H54 (cell line): ENCODE data around the gene NSFL1C.
A peak's percentile ranks its signal among the peaks of the same experiment; 100 is the strongest.

Experiments used
- DNase-seq: peaks from one replicate; pipeline ENCODE4 v3.0.0; 2011; ENCODE audit warnings: low spot score, mixed read lengths; ENCODE audit not compliant: insufficient read length
- FAIRE-seq: peaks from 3 replicates; lab custom pipeline; 2011; peaks lifted over from hg19 to GRCh38; lab: Jason Lieb, UNC
- POLR2A ChIP-seq: IDR thresholded peaks from 2 replicates; pipeline ENCODE4 v1.6.1; 2011; ENCODE audit warnings: low read depth, mild to moderate bottlenecking, low read length

The NSFL1C gene

DNA sequence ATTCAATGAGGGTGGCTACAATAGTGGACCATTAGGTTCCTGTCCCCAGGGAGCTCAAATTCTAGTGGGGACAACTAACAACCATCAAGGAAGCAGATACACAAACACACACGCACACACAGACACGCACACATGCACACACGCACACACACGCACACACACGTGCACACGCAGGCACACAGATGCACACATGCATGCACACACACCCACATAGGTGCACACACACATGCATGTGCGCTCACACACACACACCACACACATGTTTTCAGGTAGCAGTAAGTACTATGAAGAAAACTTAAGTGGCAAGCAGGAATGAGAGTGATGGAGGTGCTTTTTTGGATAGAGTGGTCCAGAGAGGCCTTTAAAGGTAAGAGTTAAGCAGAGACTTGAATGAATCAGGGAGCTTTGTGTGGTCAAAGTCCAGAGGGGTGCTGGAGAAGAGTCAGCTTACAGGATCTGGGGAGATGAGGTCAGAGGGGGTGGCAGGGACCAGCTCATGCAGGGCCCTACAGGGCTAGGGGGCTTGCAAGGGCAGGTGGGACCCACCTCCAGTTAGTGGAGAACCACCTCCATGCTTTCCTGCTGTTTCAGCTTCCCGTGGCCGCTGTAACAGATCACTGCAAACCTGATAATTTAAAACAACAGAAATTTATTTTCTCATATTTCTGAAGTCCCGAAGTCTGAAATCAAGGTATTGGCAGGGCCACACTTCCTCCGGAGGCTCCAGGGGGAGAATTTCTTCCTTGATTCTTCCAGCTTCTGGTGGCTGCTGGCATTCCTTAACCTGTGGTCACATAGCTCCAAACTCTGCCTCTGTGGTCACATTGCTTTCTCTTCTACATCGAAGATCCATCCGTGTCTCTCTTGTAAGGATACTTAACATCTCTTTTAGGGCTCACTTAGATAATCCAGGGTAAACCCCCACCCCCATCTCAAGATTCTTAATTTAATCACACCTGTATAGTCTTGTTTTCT is 6.9 kb upstream of the NSFL1C start:
- TF ChIP-seq POLR2A = no peak
- no peak for FAIRE-seq
- DNase-seq = no peak

DNA sequence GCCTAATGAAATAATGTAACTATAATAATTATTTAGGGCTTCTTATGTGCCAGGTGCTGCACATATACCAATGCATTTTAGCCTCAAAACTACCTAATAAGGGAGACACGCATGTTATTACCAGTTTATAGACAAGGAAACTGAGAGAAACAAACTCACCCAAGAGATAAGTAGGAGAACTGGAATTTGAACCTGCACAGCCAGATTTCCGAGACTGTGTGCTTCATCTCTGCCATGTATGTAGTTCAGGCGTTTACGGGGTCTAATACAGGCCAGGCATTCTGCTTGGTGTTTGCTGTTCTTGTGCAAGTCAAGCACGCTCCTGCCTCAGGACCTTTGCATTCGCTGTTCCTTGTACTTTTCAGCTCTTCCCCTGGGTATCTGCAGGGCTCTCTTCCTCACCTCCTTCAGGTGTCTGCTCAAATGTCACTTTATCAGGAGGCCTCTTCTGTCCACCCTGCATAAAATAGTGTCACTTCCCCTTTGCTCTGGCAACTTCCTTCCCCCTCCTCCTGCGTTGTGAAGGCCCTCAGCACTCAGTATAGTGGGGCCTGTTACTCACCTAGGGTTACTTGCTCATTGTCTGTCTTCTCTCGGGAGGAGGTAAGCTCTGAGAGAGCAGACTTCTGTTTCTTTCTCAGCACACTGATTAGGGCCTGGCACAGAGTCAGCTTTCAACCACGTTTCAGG is 6.1 kb upstream of the NSFL1C start:
- DNase-seq = no peak
- no peak for TF ChIP-seq POLR2A
- no peak for FAIRE-seq

DNA sequence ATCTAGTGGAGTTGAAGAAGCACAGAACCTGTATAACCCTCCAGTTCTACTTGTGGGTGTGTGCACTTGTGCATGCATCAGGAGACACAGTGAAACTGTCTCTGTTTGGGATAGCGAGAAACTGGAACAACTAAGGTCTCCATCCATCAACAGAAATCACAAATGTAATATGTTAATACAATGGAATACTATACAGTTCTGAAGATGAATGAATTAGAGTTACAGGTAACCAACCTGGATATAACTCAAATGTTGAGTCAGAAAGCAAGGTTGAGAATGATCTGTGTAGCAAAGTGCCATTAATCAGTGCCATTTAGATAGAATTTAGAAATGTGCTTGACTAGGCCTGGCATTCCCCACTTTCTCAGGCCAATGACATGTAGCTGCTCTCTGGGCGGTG is 4.6 kb upstream of the NSFL1C start:
- no peak for TF ChIP-seq POLR2A
- DNase-seq (no peak), FAIRE-seq (no peak)

DNA sequence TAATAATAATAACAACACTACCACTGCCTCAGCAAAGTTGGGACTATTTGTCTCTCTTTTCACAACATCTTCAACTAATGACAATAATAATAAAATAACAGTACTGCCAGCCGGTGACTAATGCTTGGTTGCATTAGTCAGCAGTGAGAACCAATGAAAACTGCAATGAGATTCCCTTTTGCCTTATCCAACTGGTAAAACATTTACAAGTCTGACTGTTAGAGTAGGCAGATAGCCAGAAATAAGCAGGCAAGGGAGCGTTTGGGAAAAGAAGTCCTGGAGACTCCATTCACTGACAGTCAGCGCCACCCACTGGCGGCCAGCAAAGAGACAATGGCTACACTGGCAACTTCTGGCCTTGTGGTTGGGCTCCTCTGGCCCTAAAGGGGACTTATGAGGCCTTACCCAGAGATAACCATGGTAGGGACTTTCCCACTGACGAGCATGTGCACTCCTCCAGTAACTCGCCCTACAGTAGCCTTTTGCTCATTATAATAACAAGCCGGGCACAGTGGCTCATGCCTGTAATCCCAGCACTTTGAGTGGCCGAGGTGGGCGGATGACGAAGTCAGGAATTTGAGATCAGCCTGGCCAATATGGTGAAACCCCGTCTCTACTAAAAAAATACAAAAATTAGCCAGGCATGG is 3.4 kb upstream of the NSFL1C start:
- DNase-seq = peak; percentile 77
- FAIRE-seq = peak; percentile 64
- no peak for TF ChIP-seq POLR2A

DNA sequence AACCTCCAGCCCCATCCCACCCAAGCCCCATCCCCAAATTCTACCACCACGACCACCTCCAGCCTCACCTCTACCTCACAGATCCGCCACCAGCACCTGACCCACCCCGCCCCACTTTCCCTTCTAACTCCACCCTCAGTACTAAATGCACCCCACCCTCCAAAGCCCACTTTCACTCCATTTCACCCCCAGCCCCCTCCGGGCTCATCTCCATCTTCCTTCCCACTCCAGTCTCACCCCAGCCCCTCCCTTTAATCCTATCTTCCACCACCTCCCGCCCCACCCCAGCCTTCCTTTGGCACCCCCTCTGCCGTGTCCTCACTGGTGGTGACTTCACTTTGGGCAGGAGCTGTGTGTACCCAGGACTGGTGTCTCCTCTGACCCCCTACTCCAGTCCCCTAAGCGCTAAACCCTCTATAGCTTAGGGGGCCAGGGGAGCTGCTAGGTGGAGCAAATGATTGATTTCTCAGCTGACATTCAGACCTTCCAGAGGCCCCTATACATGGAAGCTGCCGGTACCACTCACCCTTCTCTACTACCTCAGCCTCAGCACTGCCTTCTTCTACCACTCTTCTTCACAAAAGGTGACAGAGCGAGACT is 2.8 kb upstream of the NSFL1C start:
- DNase-seq = no peak
- FAIRE-seq = no peak
- TF ChIP-seq POLR2A = no peak

DNA sequence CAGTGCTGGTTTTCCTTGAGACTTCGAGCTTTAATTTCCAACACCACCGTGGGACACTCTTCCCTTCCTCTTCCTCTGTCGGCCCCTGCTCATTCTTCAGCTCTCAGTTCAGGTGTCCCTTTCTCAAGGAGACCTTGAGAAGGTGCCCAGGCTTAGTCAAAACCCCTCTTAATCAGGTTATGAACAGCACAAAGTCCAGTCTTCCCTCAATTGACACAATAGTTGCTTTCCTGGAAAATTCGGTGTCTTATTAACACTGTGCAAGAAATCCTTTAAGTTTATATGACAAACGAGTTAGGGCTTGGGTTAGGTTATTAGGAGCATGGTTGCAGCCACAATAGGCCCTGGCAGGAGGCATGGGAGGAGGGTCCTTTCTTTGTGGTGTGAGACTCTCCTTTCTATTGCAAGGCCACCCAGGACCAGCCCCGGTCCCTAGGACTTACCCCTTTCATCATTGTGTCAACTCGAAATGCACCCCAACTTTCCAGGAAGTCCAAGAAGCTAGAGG is 1.5 kb upstream of the NSFL1C start:
- TF ChIP-seq POLR2A = no peak
- FAIRE-seq = no peak
- DNase-seq = no peak

DNA sequence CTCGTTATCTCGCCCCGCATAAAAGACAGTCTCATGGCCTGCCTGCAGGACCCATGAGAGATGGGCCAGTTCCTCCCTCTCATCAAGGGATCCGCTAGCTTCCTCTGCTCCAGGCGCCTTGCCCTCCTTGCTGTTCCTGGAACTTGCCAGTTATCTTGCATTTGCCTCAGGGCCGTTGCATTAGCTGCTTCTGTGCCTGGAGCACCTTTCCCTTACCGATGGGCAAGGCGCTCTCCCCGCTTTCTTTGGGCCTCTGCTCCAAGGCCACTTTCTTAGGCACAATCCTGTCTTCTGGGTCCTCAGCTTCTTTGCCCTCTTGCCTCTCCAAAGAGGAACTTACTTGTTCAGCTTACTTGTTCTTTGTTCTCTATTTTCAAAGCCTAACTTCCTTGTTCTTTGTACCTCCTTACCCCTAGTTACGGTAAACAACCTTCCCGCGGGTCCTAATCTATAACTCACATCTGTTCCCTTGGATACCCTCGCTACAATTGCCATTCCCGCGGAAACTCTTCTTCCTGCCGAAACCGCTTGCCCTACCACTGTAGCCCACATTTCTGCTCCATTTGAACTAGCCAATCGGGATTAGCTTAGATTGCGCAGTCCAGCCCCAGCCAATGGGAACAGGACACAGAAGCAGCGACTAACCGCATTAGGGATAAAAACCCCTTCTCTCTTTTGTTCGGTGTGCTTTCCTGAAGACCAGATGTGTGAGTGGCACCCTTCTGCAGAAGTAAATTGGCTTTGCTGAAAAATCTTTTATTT is 887 bp upstream of the NSFL1C start:
- FAIRE-seq (no peak), DNase-seq (no peak)
- no peak for TF ChIP-seq POLR2A

DNA sequence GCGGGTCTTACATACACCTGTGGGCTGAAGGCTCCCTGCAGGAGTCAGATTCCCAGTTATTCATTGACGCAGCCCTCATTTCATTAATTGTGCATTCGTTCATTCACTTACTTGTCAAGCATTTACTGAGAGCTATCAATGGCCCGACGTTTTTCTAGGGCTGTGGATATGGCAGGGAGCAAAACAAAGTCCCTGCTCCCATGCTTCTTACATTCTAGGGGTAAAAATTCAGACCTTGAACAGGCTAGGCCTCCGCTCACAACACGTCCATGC is 369 bp upstream of the NSFL1C start:
- DNase-seq (no peak), FAIRE-seq (no peak)
- no peak for TF ChIP-seq POLR2A

DNA sequence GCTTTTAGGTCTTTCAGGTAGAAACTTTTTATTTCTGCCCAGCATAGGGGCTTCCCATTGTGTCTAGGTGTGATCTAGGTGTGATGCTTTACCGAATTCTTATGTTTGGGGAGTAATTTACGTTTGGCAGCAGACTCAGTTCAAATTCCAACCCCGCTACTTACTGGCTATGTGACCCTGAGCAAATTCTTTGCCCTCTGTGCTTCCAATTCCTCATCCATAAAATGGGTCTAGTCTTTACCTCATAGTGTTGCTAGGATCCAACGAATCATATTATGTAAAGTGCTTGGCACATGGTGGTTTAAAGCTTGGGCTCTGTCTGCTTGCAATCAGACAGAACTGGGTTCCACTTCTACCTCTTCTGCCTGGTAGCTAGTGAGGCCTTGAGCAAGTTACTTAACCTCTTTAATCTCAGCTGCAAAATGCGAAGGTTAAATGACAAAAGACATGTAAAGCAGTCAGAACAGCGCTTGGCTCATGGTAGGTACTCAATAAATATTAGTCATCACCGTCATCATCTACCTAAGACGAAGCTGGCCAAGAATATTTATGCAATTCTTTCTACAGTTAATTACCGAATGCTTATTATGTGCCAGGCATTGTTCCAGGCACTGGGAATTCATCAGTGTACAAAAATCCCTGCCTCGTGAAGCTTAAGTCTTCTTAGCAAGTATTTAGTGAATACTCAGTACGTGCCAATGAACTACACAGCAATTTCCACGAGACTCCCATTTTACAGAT is 1.0 kb downstream of the NSFL1C start:
- no peak for TF ChIP-seq POLR2A
- DNase-seq (no peak), FAIRE-seq (no peak)

DNA sequence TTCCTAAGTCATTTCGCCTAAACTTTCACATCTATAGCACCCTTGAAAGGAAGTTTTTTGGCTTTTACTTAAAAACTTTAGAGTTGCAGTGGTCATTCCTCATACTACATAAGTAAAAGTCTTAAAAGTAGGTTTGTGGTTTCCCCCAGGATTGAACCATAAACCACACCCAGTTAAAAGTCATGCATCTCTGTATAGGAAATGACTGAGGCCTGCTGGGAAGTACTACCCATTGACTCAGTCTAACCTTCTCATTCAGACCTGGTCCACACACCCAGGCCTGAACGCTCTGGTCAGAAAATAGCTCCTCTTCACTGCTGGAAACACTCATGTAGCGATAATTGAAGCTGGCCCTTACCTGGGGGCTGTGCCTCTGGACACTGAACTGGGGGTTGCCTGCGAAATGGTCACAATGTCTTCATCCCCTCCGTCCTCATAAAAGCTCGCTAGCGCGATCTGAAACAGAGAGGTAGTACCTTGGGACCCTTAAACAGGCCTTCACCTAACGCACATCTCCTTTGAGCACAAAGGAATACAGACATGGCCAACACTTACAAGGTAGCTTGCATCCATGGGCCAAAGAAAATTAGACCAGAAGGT is 2.6 kb downstream of the NSFL1C start:
- no peak for TF ChIP-seq POLR2A
- DNase-seq = no peak
- FAIRE-seq = no peak

DNA sequence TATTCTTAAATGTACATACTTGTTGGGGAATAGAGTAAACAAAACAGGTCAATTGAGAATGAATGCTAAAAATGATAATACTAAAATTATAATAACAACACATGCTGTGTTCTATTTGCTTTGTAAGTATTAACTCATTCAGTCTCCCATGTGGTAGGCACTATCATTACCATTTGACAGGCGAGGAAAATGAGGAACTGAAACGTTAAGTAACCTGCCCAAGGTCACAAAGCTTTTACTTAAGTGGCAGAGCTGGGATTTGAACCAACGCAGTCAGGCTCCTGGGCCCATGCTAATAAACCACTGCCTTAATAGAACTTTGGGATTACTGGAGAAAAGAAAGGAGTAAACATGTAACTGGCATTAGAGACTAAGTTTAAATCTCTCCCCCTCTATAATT is 3.8 kb downstream of the NSFL1C start:
- FAIRE-seq = no peak
- no peak for DNase-seq

DNA sequence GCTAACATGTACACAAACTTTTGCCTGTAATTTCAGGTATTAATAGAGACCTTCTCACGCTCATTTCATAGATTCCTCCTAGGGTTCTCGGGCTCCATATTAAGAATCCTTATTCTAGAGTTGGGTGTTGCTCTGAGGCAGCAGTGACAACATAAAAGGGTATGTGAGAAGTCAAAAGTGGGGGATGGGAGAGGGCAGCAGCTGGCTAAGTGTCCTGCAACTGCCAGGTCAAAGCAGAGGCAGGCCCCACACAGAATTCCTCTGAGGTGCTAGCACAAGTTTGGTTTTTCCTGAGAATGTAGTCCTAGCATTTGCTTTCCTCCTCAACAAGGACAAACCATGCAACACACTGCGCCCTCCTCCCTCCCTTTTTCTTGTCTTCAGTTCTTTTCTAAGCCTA is 4.6 kb downstream of the NSFL1C start:
- DNase-seq (no peak), FAIRE-seq (no peak)
- no peak for TF ChIP-seq POLR2A

More for the DNA sequence above, 3.8 kb downstream of the NSFL1C start:
- TF ChIP-seq POLR2A = no peak

DNA sequence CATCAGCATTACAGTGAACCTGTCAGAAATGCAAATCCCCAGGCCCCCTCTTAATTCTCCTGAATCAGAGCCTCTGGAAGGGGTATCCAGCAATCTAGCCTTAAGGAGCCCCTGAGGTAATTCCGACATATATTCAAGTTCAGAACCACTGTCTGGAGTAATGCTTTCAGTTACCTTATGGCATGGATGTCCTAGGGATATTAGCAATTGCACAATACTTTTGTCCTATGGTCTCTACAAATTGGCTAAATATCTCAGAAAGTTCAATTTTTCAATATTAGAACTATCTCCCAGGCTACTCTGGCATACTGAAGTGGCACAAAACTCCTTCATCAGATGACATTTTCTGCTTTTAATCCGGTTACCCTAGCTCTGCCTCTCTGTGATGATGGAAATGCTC is 6.4 kb downstream of the NSFL1C start:
- no peak for FAIRE-seq

More for the DNA sequence above, 6.4 kb downstream of the NSFL1C start:
- no peak for TF ChIP-seq POLR2A
- DNase-seq = no peak
